Measurements from ENCODE around the gene UGGT2. TPM values are rescaled to one million over a fixed set of nuclear protein-coding genes. Genes with fewer than 3 reads are reported as not detected.
"Not testable (repeated sequence)": the region's sequence is repeated elsewhere in the genome, so short reads cannot be mapped to it uniquely, and the experiment has no call there.

The UGGT2 gene
- total and polyA plus RNA-seq, 10 donors, result 2.6 to 38.9 (median 15.1) TPM

- H3K36me3 ChIP-seq, result peaks cover 0 to 94% (median 39%) of the 10 kb centered on the region in 6 donors
- no peak overlapping the region for H3K27ac ChIP-seq
- peaks cover 0 to 10% (median 7%) of the 10 kb centered on the region in 8 donors for H3K9me3 ChIP-seq
- H3K4me3 ChIP-seq, result no peak overlapping the region
- intact Hi-C loops (cut with DNase I; ENCODE audit: low total_unique reads), result no loop called here
- no peaks in the 10 kb centered on the region for H3K27me3 ChIP-seq (replicated peaks in 1 of 7)
- DNase-seq, result no peak
- WGBS, 5 donors, result 85 to 95% (median 91%) methylated on average over 5 of the region's 5 CpGs
- no peak for TF ChIP-seq POLR2AphosphoS5 (IDR thresholded peaks at IDR 0.05)
- no peak for TF ChIP-seq POLR2A (IDR thresholded peaks at IDR 0.05)
- TF ChIP-seq, protein P1, sequence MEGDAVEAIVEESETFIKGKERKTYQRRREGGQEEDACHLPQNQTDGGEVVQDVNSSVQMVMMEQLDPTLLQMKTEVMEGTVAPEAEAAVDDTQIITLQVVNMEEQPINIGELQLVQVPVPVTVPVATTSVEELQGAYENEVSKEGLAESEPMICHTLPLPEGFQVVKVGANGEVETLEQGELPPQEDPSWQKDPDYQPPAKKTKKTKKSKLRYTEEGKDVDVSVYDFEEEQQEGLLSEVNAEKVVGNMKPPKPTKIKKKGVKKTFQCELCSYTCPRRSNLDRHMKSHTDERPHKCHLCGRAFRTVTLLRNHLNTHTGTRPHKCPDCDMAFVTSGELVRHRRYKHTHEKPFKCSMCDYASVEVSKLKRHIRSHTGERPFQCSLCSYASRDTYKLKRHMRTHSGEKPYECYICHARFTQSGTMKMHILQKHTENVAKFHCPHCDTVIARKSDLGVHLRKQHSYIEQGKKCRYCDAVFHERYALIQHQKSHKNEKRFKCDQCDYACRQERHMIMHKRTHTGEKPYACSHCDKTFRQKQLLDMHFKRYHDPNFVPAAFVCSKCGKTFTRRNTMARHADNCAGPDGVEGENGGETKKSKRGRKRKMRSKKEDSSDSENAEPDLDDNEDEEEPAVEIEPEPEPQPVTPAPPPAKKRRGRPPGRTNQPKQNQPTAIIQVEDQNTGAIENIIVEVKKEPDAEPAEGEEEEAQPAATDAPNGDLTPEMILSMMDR (IDR thresholded peaks at IDR 0.05 in 8 of 11, conservative IDR thresholded peaks at IDR 0.05 in 3 of 11), result no peak
- H3K4me1 ChIP-seq, result no peaks in the 10 kb centered on the region
These were observed 269.5 kb downstream of the UGGT2 start for GRCh38 chr13:95783747-95784146.

- 90 to 100% (median 97%) methylated on average over 1 of the region's 1 CpG for WGBS, 5 donors
- H3K27me3 ChIP-seq (replicated peaks in 1 of 7); intact Hi-C loops (cut with DNase I; ENCODE audit: low total_unique reads); DNase-seq; H3K4me1 ChIP-seq; H3K27ac ChIP-seq; H3K4me3 ChIP-seq: not testable (repeated sequence)
- peaks cover 0 to 94% (median 28%) of the 10 kb centered on the region in 6 donors for H3K36me3 ChIP-seq
- peaks cover 0 to 10% (median 6%) of the 10 kb centered on the region in 8 donors for H3K9me3 ChIP-seq
These were observed 271.3 kb downstream of the UGGT2 start for GRCh38 chr13:95781940-95782339.

DNA sequence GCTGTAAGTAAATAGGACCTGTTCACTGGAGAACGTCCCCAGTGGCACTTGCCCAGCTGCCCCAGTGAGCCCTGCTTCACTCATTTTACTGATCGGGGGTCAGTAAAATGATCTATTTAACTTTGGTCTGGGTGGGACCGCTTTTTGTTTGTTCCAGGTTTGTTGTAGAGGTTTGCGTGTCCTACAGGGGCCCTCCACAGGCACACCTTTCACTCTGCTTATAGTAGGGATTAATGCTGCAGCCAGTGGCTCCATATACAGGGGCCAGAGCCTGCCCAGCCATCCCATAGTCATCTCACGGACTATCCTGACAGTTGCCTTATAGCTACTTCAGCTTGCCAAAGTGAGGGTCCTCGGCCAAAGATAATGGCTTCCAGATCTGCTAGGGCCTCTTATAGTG, 272.2 kb downstream of the UGGT2 start:
- Histone ChIP-seq H3K4me1 (no peaks in the 10 kb centered on the region), H3K9me3 (peaks cover 0 to 10% (median 6%) of the 10 kb centered on the region in 8 donors), H3K27ac (no peak overlapping the region), H3K36me3 (peaks cover 0 to 94% (median 23%) of the 10 kb centered on the region in 6 donors), H3K27me3 (replicated peaks in 1 of 7) (no peaks in the 10 kb centered on the region), H3K4me3 (no peak overlapping the region)
- 95 to 98% (median 98%) methylated on average over 6 of the region's 6 CpGs for WGBS, 5 donors
- TF ChIP-seq, protein P1 (IDR thresholded peaks at IDR 0.05 in 8 of 11, conservative IDR thresholded peaks at IDR 0.05 in 3 of 11), result no peak
- TF ChIP-seq POLR2AphosphoS5 (IDR thresholded peaks at IDR 0.05) (no peak), POLR2A (IDR thresholded peaks at IDR 0.05) (no peak)
- intact Hi-C loops (cut with DNase I; ENCODE audit: low total_unique reads), result no loop called here
- DNase-seq, result no peak

- H3K27me3 ChIP-seq (replicated peaks in 1 of 7), result no peaks in the 10 kb centered on the region
- 55 to 91% (median 88%) methylated on average over 1 of the region's 1 CpG for WGBS, 5 donors
- peaks cover 0 to 93% (median 21%) of the 10 kb centered on the region in 6 donors for H3K36me3 ChIP-seq
- no peak overlapping the region for H3K4me3 ChIP-seq
- H3K4me1 ChIP-seq, result no peaks in the 10 kb centered on the region
- TF ChIP-seq, protein P1 (IDR thresholded peaks at IDR 0.05 in 8 of 11, conservative IDR thresholded peaks at IDR 0.05 in 3 of 11), result no peak
- TF ChIP-seq POLR2A (IDR thresholded peaks at IDR 0.05) (no peak), POLR2AphosphoS5 (IDR thresholded peaks at IDR 0.05) (no peak)
- H3K9me3 ChIP-seq, result peaks cover 0 to 10% (median 6%) of the 10 kb centered on the region in 8 donors
- intact Hi-C loops (cut with DNase I; ENCODE audit: low total_unique reads), result no loop called here
- DNase-seq, result no peak
- no peak overlapping the region for H3K27ac ChIP-seq
These were observed 273.7 kb downstream of the UGGT2 start for GRCh38 chr13:95779522-95779921.

- Histone ChIP-seq H3K27me3 (replicated peaks in 1 of 7) (no peaks in the 10 kb centered on the region), H3K4me1 (no peaks in the 10 kb centered on the region), H3K36me3 (peaks cover 0 to 86% (median 15%) of the 10 kb centered on the region in 6 donors), H3K4me3 (no peak overlapping the region), H3K27ac (no peak overlapping the region), H3K9me3 (no peaks in the 10 kb centered on the region)
- intact Hi-C loops (cut with DNase I; ENCODE audit: low total_unique reads), result no loop called here
- TF ChIP-seq POLR2AphosphoS5 (IDR thresholded peaks at IDR 0.05) (no peak), POLR2A (IDR thresholded peaks at IDR 0.05) (no peak)
- TF ChIP-seq, protein P1 (IDR thresholded peaks at IDR 0.05 in 8 of 11, conservative IDR thresholded peaks at IDR 0.05 in 3 of 11), result no peak
- 90 to 98% (median 93%) methylated on average over 4 of the region's 4 CpGs for WGBS, 5 donors
- DNase-seq, result no peak
These were observed 281.3 kb downstream of the UGGT2 start for GRCh38 chr13:95771905-95772304.
